ENCODE measurements around the gene GLIS1.

The GLIS1 gene

DNA sequence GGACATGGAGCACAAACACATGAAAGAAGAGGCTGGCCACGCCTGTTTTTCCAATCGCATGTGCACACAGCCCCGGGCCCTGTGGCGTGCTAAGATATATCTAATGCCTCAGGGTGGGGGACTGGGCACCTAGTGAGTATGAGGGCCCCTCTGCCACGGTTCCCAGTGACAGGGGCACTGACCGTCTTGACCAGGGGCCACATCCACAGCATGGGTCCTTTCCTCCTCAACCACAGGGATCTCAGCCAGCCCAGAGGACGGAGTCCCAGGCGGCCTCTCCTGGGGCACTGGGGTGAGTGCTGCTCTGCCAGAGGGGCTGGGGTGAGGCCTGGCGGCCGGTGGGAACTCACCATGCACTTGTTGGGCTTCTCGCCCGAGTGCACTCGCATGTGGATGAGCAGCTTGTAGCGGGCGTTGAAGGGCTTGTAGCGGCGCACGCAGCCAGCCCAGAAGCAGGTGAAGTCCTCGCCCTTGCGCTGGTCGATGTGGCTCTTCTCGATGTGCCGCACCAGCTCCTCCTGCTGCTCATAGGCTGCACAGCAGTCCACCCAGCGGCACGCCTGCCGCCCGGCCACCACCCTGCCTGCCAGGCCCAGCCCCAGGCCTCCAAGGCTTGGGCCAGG, 145.1 kb downstream of the GLIS1 start:
- H3K36me3 Mint-ChIP-seq, result peaks cover 6% of the 10 kb centered on the region
- H3K4me1 Mint-ChIP-seq, result peaks cover 13% of the 10 kb centered on the region
- H3K27ac Mint-ChIP-seq, result no peak overlapping the region
- H3K9me3 Mint-ChIP-seq, result no peaks in the 10 kb centered on the region
- DNase-seq (ENCODE audit: low spot score in 2 of 2) (no peak), ATAC-seq (no peak)
- no peak overlapping the region for H3K4me3 Mint-ChIP-seq

DNA sequence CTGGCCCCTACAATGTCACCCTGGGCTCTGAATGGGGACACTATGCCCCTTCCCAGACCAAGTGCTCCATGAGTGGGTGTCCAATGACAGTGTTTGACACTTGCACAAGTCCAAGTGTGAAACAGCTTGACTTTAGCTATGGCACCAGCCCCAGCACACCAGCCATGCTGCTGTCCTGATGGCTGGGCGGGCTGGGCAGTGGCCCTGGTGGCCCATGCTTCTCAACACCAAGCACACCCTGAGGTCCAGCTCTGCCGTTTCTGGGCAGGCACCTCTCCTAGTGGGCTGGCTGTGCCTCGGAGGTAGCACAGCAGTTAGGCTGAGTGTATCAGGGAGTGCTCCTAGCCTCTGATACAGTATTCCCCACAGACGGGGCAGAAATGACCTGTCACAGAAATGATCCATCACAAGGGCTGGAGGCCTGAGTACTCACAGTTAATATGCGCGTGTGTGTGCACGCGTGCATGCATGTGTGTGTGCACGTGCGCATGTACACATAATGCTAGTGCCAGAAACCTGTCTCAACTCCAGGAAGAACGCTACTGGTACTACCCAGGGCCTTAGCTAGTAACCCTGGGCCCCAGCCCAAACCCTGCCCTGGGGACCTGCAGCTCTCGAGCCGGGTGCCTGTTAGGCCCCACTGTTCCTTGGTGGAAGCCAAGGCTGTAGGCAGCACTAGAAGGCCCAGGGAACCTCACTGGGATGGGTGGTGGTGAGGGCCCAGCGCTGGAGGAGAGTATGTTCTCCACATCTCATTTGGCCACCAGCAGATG, 145.8 kb downstream of the GLIS1 start:
- ATAC-seq, result no peak
- Mint-ChIP-seq H3K4me1 (peaks cover 18% of the 10 kb centered on the region), H3K27ac (peak overlapping the region; percentile 67), H3K36me3 (peaks cover 6% of the 10 kb centered on the region), H3K9me3 (no peaks in the 10 kb centered on the region), H3K4me3 (no peak overlapping the region)
- DNase-seq (ENCODE audit: low spot score in 2 of 2), result no peak

DNA sequence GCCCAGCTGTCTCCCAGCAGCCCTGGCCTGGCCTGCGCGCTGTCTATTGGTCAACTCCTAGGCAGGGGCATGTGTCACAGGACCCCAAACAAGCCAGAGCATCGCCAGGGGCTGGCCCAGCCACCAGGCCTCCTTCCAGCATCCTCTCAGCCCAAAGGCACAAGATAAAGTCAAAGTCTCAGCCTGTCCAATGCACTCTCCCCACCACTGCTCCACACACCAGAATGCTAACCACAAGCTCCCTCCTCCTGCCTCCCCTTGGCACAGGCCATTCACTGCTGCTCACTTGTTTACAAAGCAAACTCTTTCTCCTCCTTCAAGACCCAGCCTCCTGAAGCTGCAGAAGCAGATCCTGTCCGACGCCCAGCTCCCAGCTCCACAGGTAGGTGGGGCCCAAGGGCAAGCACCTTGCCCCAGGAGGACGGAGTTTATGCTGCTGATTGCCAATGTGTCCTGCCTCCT, 146.4 kb downstream of the GLIS1 start:
- Mint-ChIP-seq H3K4me1 (peaks cover 18% of the 10 kb centered on the region), H3K27ac (peak overlapping the region; percentile 67), H3K4me3 (no peak overlapping the region), H3K36me3 (peaks cover 6% of the 10 kb centered on the region), H3K9me3 (no peaks in the 10 kb centered on the region)
- ATAC-seq, result no peak
- no peak for DNase-seq (ENCODE audit: low spot score in 2 of 2)

DNA sequence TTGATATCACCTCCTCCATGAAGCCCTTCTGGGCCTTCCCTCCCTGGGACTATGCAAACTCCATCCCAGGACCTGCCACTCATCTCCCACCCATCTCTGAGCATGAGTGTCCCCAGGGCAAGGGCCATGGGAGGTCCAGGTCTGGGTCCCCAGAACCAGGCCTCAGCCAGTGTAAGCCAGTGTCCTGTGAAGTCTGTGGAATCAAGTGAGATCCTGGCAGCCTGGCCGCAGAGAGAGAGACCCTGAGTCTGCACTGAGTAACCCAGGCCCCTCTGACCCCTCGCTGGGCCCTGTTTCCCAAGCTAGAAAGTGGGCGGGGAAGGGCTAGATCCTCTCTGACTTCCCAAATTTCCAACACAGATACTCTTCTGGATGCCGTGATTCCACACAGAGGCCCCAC, 147.0 kb downstream of the GLIS1 start:
- no peak overlapping the region for H3K4me3 Mint-ChIP-seq
- no peak overlapping the region for H3K27ac Mint-ChIP-seq
- peaks cover 19% of the 10 kb centered on the region for H3K4me1 Mint-ChIP-seq
- peaks cover 6% of the 10 kb centered on the region for H3K36me3 Mint-ChIP-seq
- H3K9me3 Mint-ChIP-seq, result no peaks in the 10 kb centered on the region
- DNase-seq (ENCODE audit: low spot score in 2 of 2), result no peak
- ATAC-seq, result no peak

DNA sequence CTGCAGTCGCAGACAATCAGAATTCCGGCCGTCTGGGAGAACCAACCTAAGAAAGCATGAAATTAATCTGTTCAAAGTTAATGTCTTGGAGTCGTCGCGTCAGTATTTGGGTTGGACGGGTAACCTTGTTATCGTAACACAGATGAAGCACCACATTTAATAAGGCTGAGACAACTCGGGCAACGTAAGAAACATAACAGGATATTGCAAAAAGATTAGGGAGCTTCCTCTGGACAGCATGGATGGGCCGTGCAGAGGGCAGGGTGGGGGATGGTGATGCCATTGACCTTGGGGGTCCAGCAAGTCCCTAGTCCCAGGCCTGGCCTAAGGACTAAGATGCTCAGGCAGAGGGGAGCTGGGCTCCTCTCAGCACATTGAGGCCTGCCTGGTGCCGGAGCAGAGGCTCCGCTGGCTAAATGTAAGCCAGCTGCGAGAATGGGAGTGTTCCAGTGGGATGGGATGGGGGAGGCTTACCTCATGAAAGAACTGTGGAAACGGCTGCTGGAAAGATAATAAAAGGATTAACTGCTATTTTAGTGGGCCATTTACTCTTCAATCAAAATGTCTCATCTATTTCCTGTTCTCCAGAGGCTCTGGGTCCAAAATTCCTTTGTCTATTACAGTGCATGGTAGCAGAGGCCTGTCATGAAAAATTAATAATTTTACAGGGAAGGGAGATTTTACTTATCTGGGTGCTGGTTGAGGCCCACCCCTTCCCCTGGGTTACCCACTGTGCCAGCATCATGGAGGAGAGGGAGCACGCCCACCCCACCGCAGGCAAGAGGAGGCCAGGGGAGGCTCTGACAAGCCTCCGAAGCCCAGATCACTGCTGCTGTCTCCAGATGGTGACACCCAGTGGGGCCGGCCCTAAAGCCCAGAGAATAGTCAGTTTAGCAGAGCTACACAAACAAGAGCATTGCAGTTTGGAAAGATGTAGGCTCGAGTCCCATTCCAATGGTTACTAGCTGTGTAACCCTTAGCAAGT, 148.1 kb downstream of the GLIS1 start:
- no peak for ATAC-seq
- peak overlapping the region; percentile 74 for H3K27ac Mint-ChIP-seq
- H3K36me3 Mint-ChIP-seq, result peaks cover 6% of the 10 kb centered on the region
- DNase-seq (ENCODE audit: low spot score in 2 of 2), result no peak
- no peak overlapping the region for H3K4me3 Mint-ChIP-seq
- no peaks in the 10 kb centered on the region for H3K9me3 Mint-ChIP-seq
- H3K4me1 Mint-ChIP-seq, result peaks cover 27% of the 10 kb centered on the region

DNA sequence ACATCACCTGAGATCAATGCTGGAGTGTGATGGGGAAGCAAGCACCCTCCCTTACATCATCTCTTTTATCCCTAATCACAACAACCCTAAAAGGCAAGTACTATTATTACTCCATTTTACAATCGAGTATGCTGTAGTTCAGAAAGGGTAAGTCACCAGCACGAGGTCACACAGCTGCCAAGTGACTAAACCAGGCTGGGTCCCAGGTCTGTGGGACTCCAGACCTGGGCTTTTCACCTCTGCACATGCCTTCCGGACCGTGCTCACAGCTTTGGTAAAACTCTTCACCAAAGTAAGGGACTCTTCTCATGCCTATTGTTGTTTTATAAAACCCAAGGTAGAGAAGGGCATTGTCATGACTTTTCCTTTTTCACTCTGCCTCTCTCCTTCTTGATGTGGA, 148.9 kb downstream of the GLIS1 start:
- peaks cover 6% of the 10 kb centered on the region for H3K36me3 Mint-ChIP-seq
- H3K4me3 Mint-ChIP-seq, result no peak overlapping the region
- peaks cover 32% of the 10 kb centered on the region for H3K4me1 Mint-ChIP-seq
- no peak for DNase-seq (ENCODE audit: low spot score in 2 of 2)
- no peaks in the 10 kb centered on the region for H3K9me3 Mint-ChIP-seq
- H3K27ac Mint-ChIP-seq, result peak overlapping the region; percentile 74
- ATAC-seq, result no peak

DNA sequence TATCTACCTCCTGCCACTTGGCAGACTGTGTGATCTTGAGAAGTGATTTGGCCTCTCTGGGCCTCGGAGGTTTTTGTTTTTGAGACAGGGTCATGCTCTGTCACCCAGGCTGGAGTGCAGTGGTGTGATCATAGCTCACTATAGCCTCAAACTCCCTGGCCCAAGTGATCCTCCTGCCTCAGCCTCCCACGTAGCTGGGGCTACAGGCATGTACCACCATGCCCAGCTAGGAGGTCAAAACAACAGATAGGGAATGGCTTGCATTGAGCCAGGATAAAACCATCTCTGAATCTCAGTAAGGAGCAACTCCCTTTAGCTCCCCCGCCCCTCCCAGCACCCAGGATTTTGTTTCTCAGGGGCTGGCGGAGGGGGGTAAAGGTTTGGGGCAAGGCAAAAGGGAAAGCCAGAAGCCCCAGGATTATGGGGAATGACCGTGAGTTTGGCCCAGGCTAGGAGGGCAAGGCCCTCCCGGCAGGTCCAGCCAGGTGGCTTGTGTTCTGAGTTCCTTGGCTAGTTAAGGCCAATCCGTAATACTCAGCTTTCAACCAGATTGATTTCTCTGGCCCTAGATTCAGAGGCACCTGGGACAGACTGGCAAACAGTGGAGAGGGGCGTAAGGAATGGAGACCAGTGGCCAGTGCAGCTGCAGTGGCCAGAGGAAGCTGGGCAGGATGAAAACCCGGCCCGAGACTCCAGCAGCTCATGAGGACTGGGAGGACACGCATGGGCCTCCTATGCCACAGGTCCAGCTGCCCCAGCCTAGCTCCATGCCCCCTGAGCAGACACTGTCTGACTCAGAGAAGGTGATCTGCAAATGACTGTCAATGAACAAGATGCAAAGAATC, 149.7 kb downstream of the GLIS1 start:
- DNase-seq (ENCODE audit: low spot score in 2 of 2) (no peak), ATAC-seq (no peak)
- Mint-ChIP-seq H3K4me1 (peaks cover 36% of the 10 kb centered on the region), H3K36me3 (peaks cover 6% of the 10 kb centered on the region), H3K27ac (peak overlapping the region; percentile 74), H3K9me3 (no peaks in the 10 kb centered on the region), H3K4me3 (no peak overlapping the region)

DNA sequence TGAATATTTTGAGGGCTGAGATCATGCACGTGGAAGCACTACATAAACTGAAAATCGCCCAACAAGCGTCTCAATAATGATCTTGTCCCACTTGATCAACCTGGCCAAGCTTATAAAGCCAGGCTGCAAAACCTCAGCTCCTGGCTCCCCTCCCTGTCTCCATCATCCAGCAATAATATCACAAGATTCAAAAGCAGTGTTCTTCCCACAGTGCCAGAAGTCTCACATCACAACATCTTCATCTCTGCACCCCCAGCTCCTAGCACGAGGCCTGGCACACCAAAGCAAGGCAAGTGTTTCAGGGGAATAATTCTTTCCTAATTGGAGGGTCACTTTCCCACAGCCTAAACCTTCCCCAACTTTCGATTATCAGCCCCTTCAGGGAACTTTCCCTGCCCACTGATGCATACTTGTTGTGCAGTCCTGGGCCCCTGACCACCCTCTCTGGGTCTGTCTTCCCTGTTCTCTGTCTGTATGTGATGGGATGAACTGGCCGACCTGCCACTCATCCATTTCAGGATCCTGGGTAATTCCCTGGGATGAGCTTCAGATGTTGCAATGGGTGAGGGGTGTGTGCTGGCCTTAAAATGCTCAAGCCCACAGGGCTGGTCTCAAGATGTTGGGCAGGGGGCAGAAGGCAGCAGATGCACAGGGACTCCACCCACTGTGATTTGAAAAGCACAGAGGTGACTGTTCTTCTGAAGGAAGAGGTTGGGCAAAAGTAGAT, 150.7 kb downstream of the GLIS1 start:
- no peak for ATAC-seq
- Mint-ChIP-seq H3K4me1 (peaks cover 46% of the 10 kb centered on the region), H3K4me3 (no peak overlapping the region), H3K27ac (peak overlapping the region; percentile 44), H3K36me3 (peaks cover 6% of the 10 kb centered on the region), H3K9me3 (no peaks in the 10 kb centered on the region)
- no peak for DNase-seq (ENCODE audit: low spot score in 2 of 2)

DNA sequence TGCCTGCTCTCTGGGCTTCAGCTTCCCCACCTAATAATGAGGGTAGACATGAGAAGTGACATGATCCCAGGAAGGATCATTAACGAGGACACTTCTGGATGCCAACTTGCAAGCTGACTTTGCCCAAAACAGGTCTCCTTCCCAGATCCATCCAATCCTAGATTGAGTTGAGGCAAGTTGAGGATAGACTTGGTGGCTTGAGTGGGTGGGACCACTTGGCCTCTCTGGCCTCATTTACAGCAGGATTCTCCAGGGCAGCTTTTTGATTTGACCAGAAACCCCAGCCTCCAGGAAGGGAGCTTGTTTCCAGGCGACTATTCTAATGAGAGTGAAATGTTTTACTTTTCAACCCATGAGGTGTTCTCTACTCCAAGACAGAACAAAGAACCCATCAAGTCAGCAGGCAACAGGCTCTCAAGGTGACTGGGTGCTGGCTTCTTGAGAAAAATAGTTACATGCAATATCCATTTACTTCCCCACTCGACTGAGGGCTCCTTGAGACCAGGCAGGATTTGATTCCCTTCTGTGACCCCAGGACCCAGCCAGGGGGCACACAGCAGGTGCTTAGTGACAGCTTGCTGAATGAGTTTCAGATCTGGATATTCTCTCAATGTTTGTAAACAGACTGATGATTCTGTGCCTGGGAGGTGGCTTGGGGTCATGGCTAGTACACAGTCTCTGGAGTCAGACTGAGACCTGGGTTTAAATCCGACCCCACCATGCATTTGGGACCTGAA, 151.5 kb downstream of the GLIS1 start:
- H3K27ac Mint-ChIP-seq, result no peak overlapping the region
- peaks cover 48% of the 10 kb centered on the region for H3K4me1 Mint-ChIP-seq
- DNase-seq (ENCODE audit: low spot score in 2 of 2), result no peak
- H3K9me3 Mint-ChIP-seq, result no peaks in the 10 kb centered on the region
- ATAC-seq, result no peak
- H3K36me3 Mint-ChIP-seq, result peaks cover under 1% of the 10 kb centered on the region
- no peak overlapping the region for H3K4me3 Mint-ChIP-seq

DNA sequence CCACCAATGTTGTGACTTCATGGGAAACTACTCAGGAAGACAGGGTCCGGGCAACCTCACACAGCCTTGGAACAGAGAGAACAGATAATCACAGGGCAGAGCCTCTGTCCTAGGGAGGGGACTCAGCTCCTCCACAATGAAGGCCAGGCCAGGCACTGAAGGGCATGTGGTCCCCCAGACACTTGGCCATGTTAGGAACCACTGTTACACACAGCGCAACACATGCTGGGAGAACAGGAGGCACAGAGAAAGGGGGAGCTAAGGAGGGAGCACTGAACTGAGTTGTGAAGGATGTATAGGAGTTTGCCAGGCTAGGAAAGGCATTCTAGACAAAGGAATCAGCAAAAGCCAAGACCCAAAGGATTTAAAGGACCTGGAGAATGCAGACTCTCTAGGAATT, 152.2 kb downstream of the GLIS1 start:
- Mint-ChIP-seq H3K4me3 (no peak overlapping the region), H3K36me3 (no peaks in the 10 kb centered on the region), H3K9me3 (no peaks in the 10 kb centered on the region), H3K4me1 (peaks cover 53% of the 10 kb centered on the region), H3K27ac (peak overlapping the region; percentile 54)
- no peak for ATAC-seq
- DNase-seq (ENCODE audit: low spot score in 2 of 2), result no peak

DNA sequence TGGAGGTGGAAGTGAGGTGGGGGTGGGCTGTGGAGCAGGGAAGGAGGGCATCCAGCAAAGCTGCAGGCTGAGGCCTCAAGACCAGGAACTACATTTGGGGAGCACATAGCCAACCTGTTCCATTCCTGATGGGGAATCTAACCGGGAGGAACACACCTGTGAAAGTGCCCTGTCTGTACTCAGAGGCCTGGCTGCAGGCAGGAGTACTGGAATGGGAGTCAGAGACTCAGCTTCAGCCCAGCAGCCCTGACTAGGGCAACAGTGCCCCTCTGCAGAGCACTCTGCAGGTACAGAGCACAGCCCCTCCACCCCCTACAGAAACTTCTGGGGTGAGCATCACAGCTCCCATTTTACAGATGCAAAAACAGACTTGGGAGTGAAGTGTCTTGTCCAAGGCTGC, 153.4 kb downstream of the GLIS1 start:
- peaks cover 60% of the 10 kb centered on the region for H3K4me1 Mint-ChIP-seq
- no peaks in the 10 kb centered on the region for H3K36me3 Mint-ChIP-seq

DNA sequence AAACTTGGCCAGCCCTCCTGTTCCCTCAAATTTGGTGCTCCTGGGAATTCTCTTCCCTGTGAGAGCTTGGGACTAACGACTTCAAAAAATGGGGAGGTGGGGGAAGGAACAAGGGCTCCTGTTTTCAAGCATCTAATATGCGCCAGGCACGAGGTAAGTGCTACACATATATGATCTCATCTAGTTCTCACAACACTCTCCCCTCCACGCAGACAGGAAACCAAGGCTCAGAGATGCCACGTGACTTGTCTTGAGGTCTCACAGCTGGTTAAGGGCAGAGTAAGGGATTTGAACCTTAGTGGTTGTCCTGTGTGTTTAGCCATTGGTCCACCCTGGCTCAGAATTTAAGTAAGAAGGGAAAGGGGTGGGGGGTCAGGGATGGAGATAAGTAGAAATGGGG, 153.8 kb downstream of the GLIS1 start:
- peak; percentile 86 for ATAC-seq
- Mint-ChIP-seq H3K4me1 (peaks cover 60% of the 10 kb centered on the region), H3K36me3 (no peaks in the 10 kb centered on the region), H3K27ac (peak overlapping the region; percentile 16), H3K4me3 (no peak overlapping the region), H3K9me3 (no peaks in the 10 kb centered on the region)
- no peak for DNase-seq (ENCODE audit: low spot score in 2 of 2)

More for the DNA sequence above, 153.4 kb downstream of the GLIS1 start:
- H3K9me3 Mint-ChIP-seq, result no peaks in the 10 kb centered on the region
- no peak for DNase-seq (ENCODE audit: low spot score in 2 of 2)
- no peak for ATAC-seq
- H3K4me3 Mint-ChIP-seq, result no peak overlapping the region
- H3K27ac Mint-ChIP-seq, result peak overlapping the region; percentile 16

DNA sequence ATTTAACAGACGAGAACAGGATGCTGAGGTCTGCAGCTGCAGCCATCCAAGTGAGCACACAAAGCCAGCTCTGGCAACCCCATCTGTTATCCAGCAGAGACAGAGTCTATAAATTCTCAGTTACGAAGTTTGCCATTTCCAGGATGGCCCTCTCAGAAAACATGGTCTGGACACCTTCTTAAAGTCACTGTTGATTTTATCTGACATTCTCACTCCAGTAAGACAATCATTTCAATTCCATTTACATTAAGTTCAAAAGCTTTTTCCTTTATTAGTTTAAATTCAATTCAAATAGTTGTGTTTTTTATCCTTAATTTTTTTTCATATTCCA, 154.2 kb downstream of the GLIS1 start:
- Mint-ChIP-seq H3K4me3 (no peak overlapping the region), H3K36me3 (no peaks in the 10 kb centered on the region), H3K9me3 (no peaks in the 10 kb centered on the region), H3K4me1 (peaks cover 60% of the 10 kb centered on the region), H3K27ac (peak overlapping the region; percentile 16)
- ATAC-seq (no peak), DNase-seq (ENCODE audit: low spot score in 2 of 2) (no peak)

All from stimulated activated effector memory CD8-positive, alpha-beta T cell treated with anti-CD3 and anti-CD28 coated beads, Interleukin-12 subunit alpha, Interleukin-12 subunit beta, amount 100 ng/mL, for 72 hours (primary cell).